Lower leg skin (tissue), 3 donors: ENCODE data around the gene BICRAL.

Experiments
- CTCF ChIP-seq, 3 donors: fragments of 450-650 bp; IDR thresholded peaks; one replicate each; pipeline ENCODE4 v1.5.1; 2016; ENCODE audit warnings: antibody characterized with exemption in 3 of 3, mild to moderate bottlenecking in 3 of 3, moderate library complexity in 2 of 3
- POLR2A ChIP-seq, 2 donors: fragments of 450-650 bp; IDR thresholded peaks; one replicate each; pipeline ENCODE4 v1.6.1; 2016 to 2017; ENCODE audit warnings: antibody characterized with exemption in 2 of 2, mild to moderate bottlenecking in 1 of 2, moderate library complexity in 1 of 2

GRCh38 chr6:42751055-42751454 is 30.8 kb upstream of the BICRAL start:
- TF ChIP-seq CTCF (IDR thresholded peaks at IDR 0.05) (no peak), POLR2A (IDR thresholded peaks at IDR 0.05) (no peak)
